Measurements from ENCODE around the gene ITGA1. TPM values are rescaled to one million over a fixed set of nuclear protein-coding genes. Genes with fewer than 3 reads are reported as not detected.

The ITGA1 gene
- total RNA-seq, 1 donor from 2014 or later, result 0.59 TPM

Other genes starting within 250 kb of the ITGA1 start
- 14.4 and 17.1 TPM in 2 replicates for gene PELO, start within 50 bp of the ITGA1 start, total RNA-seq
- gene ITGA2, start 201.4 kb downstream of the ITGA1 start, total RNA-seq, result 1.4 and 1.5 TPM in 2 replicates

Data from activated T-helper 2 cell treated with anti-CD3 and anti-CD28 coated beads, Interferon-gamma antibody, Interleukin-2, Interleukin-4, amounts not matched to agents 10 μg/mL and 5 μg/mL and 100 μg/mL, durations not matched to agents 14 hours and 24 hours and 36 hours (primary cell).